Neuronal stem cell (in vitro differentiated cells): Measurements from ENCODE around the gene CDRT15L2.
"Not testable (repeated sequence)": the region's sequence is repeated elsewhere in the genome, so short reads cannot be mapped to it uniquely, and the experiment has no call there.

Source experiments
- DNase-seq: peaks from one replicate; pipeline ENCODE4 v3.0.0-alpha.2; 2013; ENCODE audit warnings: low spot score
- H2AFZ ChIP-seq: one replicate; pipeline ENCODE4 v1.6.1; 2013; ENCODE audit warnings: mild to moderate bottlenecking, low read length, inconsistent platforms
- H2AK5ac ChIP-seq: 2 replicates; pipeline ENCODE4 v1.6.1; 2013; ENCODE audit warnings: low read depth, mild to moderate bottlenecking, inconsistent platforms, low read length, moderate library complexity, mixed read lengths
- H2BK120ac ChIP-seq: 2 replicates; pipeline ENCODE4 v1.6.1; 2013; ENCODE audit warnings: low read depth, mild to moderate bottlenecking, inconsistent platforms, low read length, moderate library complexity, mixed read lengths
- H2BK12ac ChIP-seq: one replicate; pipeline ENCODE4 v1.6.1; 2013; ENCODE audit warnings: low read length, inconsistent platforms
- H2BK15ac ChIP-seq: 2 replicates; pipeline ENCODE4 v1.6.1; 2013; ENCODE audit warnings: mild to moderate bottlenecking, low read length, inconsistent platforms, mixed read lengths
- H2BK5ac ChIP-seq: one replicate; pipeline ENCODE4 v1.6.1; 2013; ENCODE audit warnings: inconsistent platforms, mild to moderate bottlenecking, low read length, moderate library complexity
- H3K14ac ChIP-seq: one replicate; pipeline ENCODE4 v1.6.1; 2013; ENCODE audit warnings: low read length, inconsistent platforms
- H3K18ac ChIP-seq: 2 replicates; pipeline ENCODE4 v1.6.1; 2013; ENCODE audit warnings: low read length, inconsistent platforms
- H3K23ac ChIP-seq: 2 replicates; pipeline ENCODE4 v1.6.1; 2013; ENCODE audit warnings: low read depth, mild to moderate bottlenecking, mixed read lengths, low read length, inconsistent platforms; ENCODE audit not compliant: poor library complexity
- H3K27ac ChIP-seq: replicated peaks from 3 replicates; pipeline ENCODE4 v1.5.1; 2013; ENCODE audit warnings: low read length, inconsistent platforms
- H3K27me3 ChIP-seq, 3 experiments: 2 replicates each; pipeline ENCODE4 v1.6.1; 2013; ENCODE audit warnings: low read length in 3 of 3, mild to moderate bottlenecking in 2 of 3, inconsistent platforms in 1 of 3, low read depth in 1 of 3, mixed read lengths in 1 of 3, moderate library complexity in 1 of 3; ENCODE audit not compliant: control insufficient read depth in 3 of 3, insufficient read depth in 3 of 3
- H3K36me3 ChIP-seq, 2 donors: replicated peaks in 1 of 2; 2 replicates each; pipeline ENCODE4 v1.6.1; 2013; ENCODE audit warnings: low read length in 2 of 2; ENCODE audit not compliant: control insufficient read depth in 2 of 2, insufficient read depth in 2 of 2
- H3K4ac ChIP-seq: 2 replicates; pipeline ENCODE4 v1.6.1; 2013; ENCODE audit warnings: inconsistent platforms, mild to moderate bottlenecking, low read length, moderate library complexity
- H3K4me1 ChIP-seq, 2 donors: 1 replicate in 1 of 2; 2 replicates in 1 of 2; pipeline ENCODE4 v1.6.1; 2013; ENCODE audit warnings: low read length in 2 of 2, low read depth in 1 of 2; ENCODE audit not compliant: control insufficient read depth in 2 of 2, insufficient read depth in 1 of 2
- H3K4me2 ChIP-seq: one replicate; pipeline ENCODE4 v1.6.1; 2013; ENCODE audit warnings: mild to moderate bottlenecking, low read length, inconsistent platforms; ENCODE audit not compliant: insufficient read depth, poor library complexity, severe bottlenecking
- H3K4me3 ChIP-seq, 2 donors: 2 replicates each; pipeline ENCODE4 v1.5.1; 2013; ENCODE audit warnings: low read length in 2 of 2, mild to moderate bottlenecking in 2 of 2, inconsistent platforms in 1 of 2, moderate library complexity in 1 of 2
- H3K79me1 ChIP-seq: one replicate; pipeline ENCODE4 v1.6.1; 2013; ENCODE audit warnings: low read depth, mild to moderate bottlenecking, inconsistent platforms, low read length, moderate library complexity
- H3K9ac ChIP-seq: one replicate; pipeline ENCODE4 v1.6.1; 2013; ENCODE audit warnings: mild to moderate bottlenecking, low read depth, low read length, inconsistent platforms; ENCODE audit not compliant: poor library complexity
- H3K9me3 ChIP-seq, 2 donors: replicated peaks in 1 of 2; 2 replicates each; pipeline versions ENCODE3 to v1.6.1; 2013; ENCODE audit warnings: low read length in 2 of 2, mild to moderate bottlenecking in 2 of 2, inconsistent platforms in 1 of 2, low read depth in 1 of 2, mixed read lengths in 1 of 2, moderate library complexity in 1 of 2; ENCODE audit not compliant: control insufficient read depth in 2 of 2, insufficient read depth in 1 of 2
- H4K8ac ChIP-seq: one replicate; pipeline ENCODE4 v1.6.1; 2013; ENCODE audit warnings: low read depth, mild to moderate bottlenecking, inconsistent platforms, low read length, moderate library complexity
- H4K91ac ChIP-seq: one replicate; pipeline ENCODE4 v1.6.1; 2013; ENCODE audit warnings: low read length, low read depth, mild to moderate bottlenecking, inconsistent platforms; ENCODE audit not compliant: poor library complexity
- WGBS, 2 donors: extraction: QIAGEN DNeasy Blood & Tissue Kit; methylation state at CpG; one replicate each; pipeline ENCODE4 v1.1.7; 2013; ENCODE audit warnings: missing lambda C conversion rate in 2 of 2, mixed read lengths in 1 of 2; ENCODE audit not compliant: insufficient read length in 2 of 2, insufficient replicate concordance in 1 of 2; ENCODE audit errors: extremely low coverage in 2 of 2; 5-methylcytosine and 5-hydroxymethylcytosine counted together

Gene CDRT15L2

GRCh38 chr17:20534711-20535550, 44.6 kb upstream of the CDRT15L2 start:
- WGBS, 2 donors: no CpG with 5 or more reads among the region's 8 CpGs
- not testable (repeated sequence) for DNase-seq

GRCh38 chr17:20540414-20540813, 39.1 kb upstream of the CDRT15L2 start:
- not testable (repeated sequence) for H3K9ac ChIP-seq, H3K9me3 ChIP-seq, H2AFZ ChIP-seq, H3K14ac ChIP-seq, H3K4me2 ChIP-seq, H3K18ac ChIP-seq, H3K27me3 ChIP-seq, H2AK5ac ChIP-seq, H3K27ac ChIP-seq, H2BK12ac ChIP-seq, H3K23ac ChIP-seq, H3K36me3 ChIP-seq, H3K79me1 ChIP-seq, H3K4me1 ChIP-seq, H4K91ac ChIP-seq, H3K4ac ChIP-seq, H2BK5ac ChIP-seq, DNase-seq, H3K4me3 ChIP-seq, H2BK15ac ChIP-seq, H4K8ac ChIP-seq, H2BK120ac ChIP-seq
- WGBS, 2 donors: no CpG with 5 or more reads among the region's 5 CpGs

More at GRCh38 chr17:20534711-20535550, 44.6 kb upstream of the CDRT15L2 start:
- not testable (repeated sequence) for H3K4me2 ChIP-seq, H2BK120ac ChIP-seq, H3K23ac ChIP-seq, H2BK5ac ChIP-seq, H2AK5ac ChIP-seq, H3K4me1 ChIP-seq, H3K79me1 ChIP-seq, H2BK12ac ChIP-seq, H3K9me3 ChIP-seq, H3K9ac ChIP-seq, H3K18ac ChIP-seq, H2BK15ac ChIP-seq, H2AFZ ChIP-seq, H4K8ac ChIP-seq, H3K27me3 ChIP-seq, H3K36me3 ChIP-seq, H4K91ac ChIP-seq, H3K4me3 ChIP-seq, H3K27ac ChIP-seq, H3K14ac ChIP-seq, H3K4ac ChIP-seq

GRCh38 chr17:20540865-20541264, 38.7 kb upstream of the CDRT15L2 start:
- H3K9ac ChIP-seq, H3K14ac ChIP-seq, H2BK5ac ChIP-seq, H3K27ac ChIP-seq, H3K4ac ChIP-seq, H3K79me1 ChIP-seq, H3K23ac ChIP-seq, H2BK15ac ChIP-seq, H3K4me3 ChIP-seq, H3K27me3 ChIP-seq, H2AFZ ChIP-seq, H4K91ac ChIP-seq, H2BK12ac ChIP-seq, DNase-seq, H3K9me3 ChIP-seq, H2AK5ac ChIP-seq, H3K18ac ChIP-seq, H3K4me2 ChIP-seq, H3K36me3 ChIP-seq, H2BK120ac ChIP-seq, H4K8ac ChIP-seq, H3K4me1 ChIP-seq: not testable (repeated sequence)
- no CpG with 5 or more reads among the region's 3 CpGs for WGBS, 2 donors

GRCh38 chr17:20541853-20542546, 37.5 kb upstream of the CDRT15L2 start:
- not testable (repeated sequence) for H3K23ac ChIP-seq, H3K4me1 ChIP-seq, H3K4ac ChIP-seq, H3K79me1 ChIP-seq, H2BK120ac ChIP-seq, H3K4me3 ChIP-seq, H4K8ac ChIP-seq, H3K18ac ChIP-seq, H3K27ac ChIP-seq, H3K9me3 ChIP-seq, H2AFZ ChIP-seq, H2AK5ac ChIP-seq, H2BK5ac ChIP-seq, DNase-seq, H2BK12ac ChIP-seq, H4K91ac ChIP-seq, H2BK15ac ChIP-seq, H3K36me3 ChIP-seq, H3K9ac ChIP-seq, H3K4me2 ChIP-seq, H3K27me3 ChIP-seq, H3K14ac ChIP-seq
- WGBS, 2 donors: no CpG with 5 or more reads among the region's 7 CpGs
